Measurements from ENCODE around the gene ACTA2.

- TF ChIP-seq CTCF (IDR thresholded peaks at IDR 0.05) (peak; percentile 75 to 82 (median 81)), POLR2AphosphoS5 (IDR thresholded peaks at IDR 0.05) (peak in 1 of 2 donors; percentile 31)
Measured at GRCh38 chr10:88986549-88987242, 34.1 kb upstream of the ACTA2 start.

All from esophagus muscularis mucosa (tissue), 3 donors.